GM12865 (cell line): ENCODE measurements around the gene CENPP.

ENCODE experiments used
- DNase-seq: peaks from one replicate; pipeline ENCODE4 v3.0.0; 2010; ENCODE audit warnings: low read depth
- H3K4me3 ChIP-seq: 2 replicates; pipeline ENCODE4 v1.5.1; 2011; ENCODE audit warnings: mild to moderate bottlenecking, low read depth, low read length, control low read depth
- CTCF ChIP-seq: IDR thresholded peaks from 2 replicates; pipeline ENCODE4 v1.5.1; 2011; ENCODE audit warnings: low read length, control low read depth, low read depth, inconsistent platforms; ENCODE audit not compliant: insufficient read depth; ENCODE audit errors: missing control alignments

Gene CENPP

GRCh38 chr9:92496396-92497176 lies 170.8 kb downstream of the CENPP start:
- H3K4me3 ChIP-seq = no peak overlapping the region
- no peak for TF ChIP-seq CTCF
- DNase-seq = no peak

- TF ChIP-seq CTCF = no peak
- no peak for DNase-seq
- no peak overlapping the region for H3K4me3 ChIP-seq
These were observed 173.9 kb downstream of the CENPP start for GRCh38 chr9:92499701-92500100.

GRCh38 chr9:92500725-92501124 lies 175.0 kb downstream of the CENPP start:
- no peak for TF ChIP-seq CTCF
- no peak for DNase-seq

GRCh38 chr9:92501671-92502393 lies 176.1 kb downstream of the CENPP start:
- peak; percentile 60 for DNase-seq
- peak; percentile 64 for TF ChIP-seq CTCF
- no peak overlapping the region for H3K4me3 ChIP-seq

More at GRCh38 chr9:92500725-92501124, 175.0 kb downstream of the CENPP start:
- H3K4me3 ChIP-seq = no peak overlapping the region

GRCh38 chr9:92503156-92503555 lies 177.4 kb downstream of the CENPP start:
- no peak for DNase-seq
- no peak overlapping the region for H3K4me3 ChIP-seq
- no peak for TF ChIP-seq CTCF

- no peak overlapping the region for H3K4me3 ChIP-seq
- no peak for TF ChIP-seq CTCF
- DNase-seq = no peak
These were observed 179.1 kb downstream of the CENPP start for GRCh38 chr9:92504881-92505280.
